ENCODE measurements around the gene PTPRN2. TPM values are rescaled to one million over a fixed set of nuclear protein-coding genes. Genes with fewer than 3 reads are reported as not detected.

The PTPRN2 gene
- total RNA-seq, 2 donors from 2014 or later, result 26.1 to 55.5 TPM

DNA sequence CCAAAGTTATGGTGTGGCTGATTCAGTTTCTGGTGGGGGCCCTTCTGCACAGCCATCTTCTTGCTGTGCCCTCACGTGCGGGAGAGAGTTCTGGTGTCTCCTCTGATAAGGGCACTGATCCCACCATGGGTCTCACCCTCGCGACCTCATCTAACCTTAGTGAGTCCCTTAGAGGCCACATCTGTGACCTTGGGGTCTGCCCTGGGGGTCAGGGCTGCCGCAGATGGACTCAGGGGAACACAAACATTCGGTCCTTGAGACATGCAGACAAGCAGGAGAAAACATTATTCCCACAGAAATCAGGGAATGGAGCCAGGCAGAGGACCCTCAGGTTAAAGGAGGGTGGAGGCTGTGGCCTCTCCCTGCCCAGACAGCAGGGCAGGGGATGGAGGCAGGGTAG, 1072.9 kb downstream of the PTPRN2 start:
- H3K27me3 ChIP-seq (replicated peaks; ENCODE audit: insufficient read depth), result no peaks in the 10 kb centered on the region
- WGBS, result 83% methylated on average over 6 of the region's 6 CpGs
- H3K9me3 ChIP-seq, result no peaks in the 10 kb centered on the region
- intact Hi-C loops (cut with DNase I), result no loop called here
- DNase-seq (ENCODE audit: low spot score), result no peak
- no peaks in the 10 kb centered on the region for H3K4me1 ChIP-seq (replicated peaks)
- no peaks in the 10 kb centered on the region for H3K36me3 ChIP-seq
- H3K4me3 ChIP-seq, result no peak overlapping the region
- H3K27ac ChIP-seq, result no peak overlapping the region
- TF ChIP-seq, protein P1, sequence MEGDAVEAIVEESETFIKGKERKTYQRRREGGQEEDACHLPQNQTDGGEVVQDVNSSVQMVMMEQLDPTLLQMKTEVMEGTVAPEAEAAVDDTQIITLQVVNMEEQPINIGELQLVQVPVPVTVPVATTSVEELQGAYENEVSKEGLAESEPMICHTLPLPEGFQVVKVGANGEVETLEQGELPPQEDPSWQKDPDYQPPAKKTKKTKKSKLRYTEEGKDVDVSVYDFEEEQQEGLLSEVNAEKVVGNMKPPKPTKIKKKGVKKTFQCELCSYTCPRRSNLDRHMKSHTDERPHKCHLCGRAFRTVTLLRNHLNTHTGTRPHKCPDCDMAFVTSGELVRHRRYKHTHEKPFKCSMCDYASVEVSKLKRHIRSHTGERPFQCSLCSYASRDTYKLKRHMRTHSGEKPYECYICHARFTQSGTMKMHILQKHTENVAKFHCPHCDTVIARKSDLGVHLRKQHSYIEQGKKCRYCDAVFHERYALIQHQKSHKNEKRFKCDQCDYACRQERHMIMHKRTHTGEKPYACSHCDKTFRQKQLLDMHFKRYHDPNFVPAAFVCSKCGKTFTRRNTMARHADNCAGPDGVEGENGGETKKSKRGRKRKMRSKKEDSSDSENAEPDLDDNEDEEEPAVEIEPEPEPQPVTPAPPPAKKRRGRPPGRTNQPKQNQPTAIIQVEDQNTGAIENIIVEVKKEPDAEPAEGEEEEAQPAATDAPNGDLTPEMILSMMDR (IDR thresholded peaks at IDR 0.05), result no peak
- TF ChIP-seq POLR2A (IDR thresholded peaks at IDR 0.05) (no peak), POLR2AphosphoS5 (IDR thresholded peaks at IDR 0.05) (no peak)

DNA sequence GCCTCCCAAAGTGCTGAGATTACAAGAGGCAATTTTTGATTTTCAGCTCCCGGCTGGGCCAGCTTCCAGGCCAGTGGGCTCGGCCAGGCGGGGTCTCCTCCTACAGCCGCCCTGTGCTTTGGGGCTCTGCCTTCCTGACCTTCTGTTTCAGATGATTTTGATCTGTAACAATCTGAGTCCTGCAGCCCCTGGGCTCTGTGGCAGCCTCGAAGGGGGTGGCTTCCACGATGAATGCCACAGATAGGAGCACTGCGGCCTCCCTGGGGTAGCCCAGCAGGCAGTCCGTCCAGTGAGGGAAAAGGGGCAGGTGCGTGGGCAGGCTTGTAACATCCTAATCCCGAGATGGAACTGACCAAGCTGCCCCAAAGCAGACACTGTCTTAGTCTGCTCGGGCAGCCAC, 1073.3 kb downstream of the PTPRN2 start:
- H3K36me3 ChIP-seq, result no peaks in the 10 kb centered on the region
- H3K9me3 ChIP-seq, result no peaks in the 10 kb centered on the region
- DNase-seq (ENCODE audit: low spot score), result no peak
- TF ChIP-seq POLR2A (IDR thresholded peaks at IDR 0.05), result no peak
- TF ChIP-seq POLR2AphosphoS5 (IDR thresholded peaks at IDR 0.05), result no peak
- TF ChIP-seq, protein P1 (IDR thresholded peaks at IDR 0.05), result no peak
- intact Hi-C loops (cut with DNase I), result no loop called here
- no peaks in the 10 kb centered on the region for H3K27me3 ChIP-seq (replicated peaks; ENCODE audit: insufficient read depth)
- H3K4me3 ChIP-seq, result no peak overlapping the region
- WGBS, result 87% methylated on average over 11 of the region's 11 CpGs
- no peak overlapping the region for H3K27ac ChIP-seq
- H3K4me1 ChIP-seq (replicated peaks), result no peaks in the 10 kb centered on the region

DNA sequence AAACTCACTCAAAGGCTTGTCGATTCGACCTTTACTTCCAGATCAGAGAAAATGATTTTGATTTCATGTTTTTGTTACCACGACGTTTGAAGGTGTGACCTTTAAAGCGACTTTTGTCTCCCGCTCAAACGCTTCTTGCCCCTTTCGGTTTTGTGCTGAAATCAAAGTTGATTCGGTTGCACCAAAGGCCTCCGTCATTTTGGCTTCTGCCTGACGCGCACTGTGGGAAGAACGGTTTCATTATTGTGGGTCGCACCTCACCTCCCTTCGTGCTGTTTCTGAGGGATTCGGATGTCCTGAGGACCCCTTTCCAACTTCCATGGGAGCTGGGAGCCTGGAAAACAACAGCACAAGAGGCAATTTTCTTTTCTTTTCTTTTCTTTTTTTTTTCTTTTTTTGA, 1073.9 kb downstream of the PTPRN2 start:
- Histone ChIP-seq H3K36me3 (no peaks in the 10 kb centered on the region), H3K4me1 (replicated peaks) (no peaks in the 10 kb centered on the region), H3K27ac (no peak overlapping the region), H3K9me3 (no peaks in the 10 kb centered on the region), H3K27me3 (replicated peaks; ENCODE audit: insufficient read depth) (peaks cover under 1% of the 10 kb centered on the region), H3K4me3 (no peak overlapping the region)
- TF ChIP-seq, protein P1 (IDR thresholded peaks at IDR 0.05), result no peak
- TF ChIP-seq POLR2A (IDR thresholded peaks at IDR 0.05), result no peak
- TF ChIP-seq POLR2AphosphoS5 (IDR thresholded peaks at IDR 0.05), result no peak
- intact Hi-C loops (cut with DNase I), result no loop called here
- WGBS, result 88% methylated on average over 16 of the region's 16 CpGs
- DNase-seq (ENCODE audit: low spot score), result no peak

DNA sequence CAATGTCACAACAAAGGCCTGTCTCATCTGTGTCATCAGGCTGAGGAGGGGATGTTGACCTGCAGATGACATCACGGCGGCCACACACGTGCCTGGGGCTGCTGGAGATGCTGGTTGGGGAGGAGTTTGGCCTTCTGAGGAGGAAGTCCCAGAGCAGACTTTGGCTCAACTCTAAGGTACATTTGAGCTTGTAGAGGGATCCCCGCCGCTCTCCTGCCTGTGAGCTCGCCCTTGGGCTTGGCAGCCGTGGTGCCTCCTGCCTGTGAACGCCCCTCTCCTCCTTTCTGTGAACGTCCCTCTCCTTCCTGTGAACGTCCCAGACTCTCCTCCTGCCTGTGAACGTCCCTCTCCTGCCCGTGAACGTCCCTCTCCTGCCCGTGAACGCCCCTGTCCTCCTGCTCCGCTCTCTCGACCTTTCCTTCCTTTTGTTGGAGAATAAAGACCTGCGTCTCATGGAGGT, 1074.4 kb downstream of the PTPRN2 start:
- TF ChIP-seq, protein P1 (IDR thresholded peaks at IDR 0.05), result no peak
- no peak for TF ChIP-seq POLR2AphosphoS5 (IDR thresholded peaks at IDR 0.05)
- TF ChIP-seq POLR2A (IDR thresholded peaks at IDR 0.05), result no peak
- H3K4me3 ChIP-seq, result no peak overlapping the region
- no peaks in the 10 kb centered on the region for H3K4me1 ChIP-seq (replicated peaks)
- H3K9me3 ChIP-seq, result no peaks in the 10 kb centered on the region
- no peaks in the 10 kb centered on the region for H3K36me3 ChIP-seq
- no peak for DNase-seq (ENCODE audit: low spot score)
- H3K27ac ChIP-seq, result no peak overlapping the region
- WGBS, result 63% methylated on average over 18 of the region's 18 CpGs
- H3K27me3 ChIP-seq (replicated peaks; ENCODE audit: insufficient read depth), result peaks cover 6% of the 10 kb centered on the region
- intact Hi-C loops (cut with DNase I), result no loop called here

GRCh38 chr7:157509226-157509625, 1078.4 kb downstream of the PTPRN2 start:
- Histone ChIP-seq H3K4me3 (no peak overlapping the region), H3K9me3 (no peaks in the 10 kb centered on the region), H3K36me3 (no peaks in the 10 kb centered on the region), H3K27me3 (replicated peaks; ENCODE audit: insufficient read depth) (peaks cover 8% of the 10 kb centered on the region), H3K27ac (no peak overlapping the region), H3K4me1 (replicated peaks) (no peaks in the 10 kb centered on the region)
- DNase-seq (ENCODE audit: low spot score), result no peak
- TF ChIP-seq POLR2A (IDR thresholded peaks at IDR 0.05) (no peak), POLR2AphosphoS5 (IDR thresholded peaks at IDR 0.05) (no peak)
- TF ChIP-seq, protein P1 (IDR thresholded peaks at IDR 0.05), result no peak
- intact Hi-C loops (cut with DNase I), result no loop called here
- WGBS, result 65% methylated on average over 2 of the region's 2 CpGs
